ENCODE measurements around the gene TMEM254. TPM values are rescaled to one million over a fixed set of nuclear protein-coding genes. Genes with fewer than 3 reads are reported as not detected.

The TMEM254 gene
- total RNA-seq, 2 donors from 2014 or later, result 52.7 to 95.9 TPM

DNA sequence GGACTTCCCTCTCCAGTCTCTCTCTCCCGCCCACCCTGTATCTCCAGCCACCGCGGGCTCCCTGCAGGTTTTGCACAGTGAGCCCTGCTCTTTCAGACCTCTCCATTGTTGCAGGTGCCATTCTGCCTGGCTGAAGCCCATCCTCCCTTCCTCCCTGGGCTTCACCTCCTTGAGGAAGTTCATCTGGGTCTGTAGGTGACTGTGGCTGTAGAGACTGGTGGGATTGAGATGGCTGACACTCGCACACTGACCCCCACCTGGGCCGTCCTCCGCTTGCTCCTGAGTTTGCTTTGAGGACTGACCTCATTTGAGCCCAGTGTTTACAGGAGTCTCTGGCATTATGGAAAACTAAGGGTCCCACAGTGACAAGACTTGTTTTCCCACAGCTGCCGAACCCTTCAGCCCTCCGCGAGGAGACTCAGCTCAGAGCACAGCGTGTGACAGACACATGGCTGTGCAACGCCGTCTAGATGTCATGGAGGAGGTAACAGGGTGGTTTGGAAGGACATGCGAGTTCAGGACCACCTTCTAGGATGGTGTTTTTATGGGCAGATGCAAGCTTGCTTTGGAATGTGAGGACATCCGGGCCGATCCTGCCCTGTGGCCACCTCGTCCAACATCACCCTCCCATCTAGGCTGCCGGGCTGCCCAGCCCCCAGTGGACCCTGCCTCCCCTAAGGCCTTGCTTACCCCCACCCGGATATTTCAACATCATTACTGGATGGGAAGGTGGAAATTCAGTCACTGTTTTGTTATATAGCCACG, 63.4 kb downstream of the TMEM254 start:
- TF ChIP-seq POLR2AphosphoS5 (IDR thresholded peaks at IDR 0.05) (no peak), POLR2A (IDR thresholded peaks at IDR 0.05) (no peak)
- TF ChIP-seq, protein P1, sequence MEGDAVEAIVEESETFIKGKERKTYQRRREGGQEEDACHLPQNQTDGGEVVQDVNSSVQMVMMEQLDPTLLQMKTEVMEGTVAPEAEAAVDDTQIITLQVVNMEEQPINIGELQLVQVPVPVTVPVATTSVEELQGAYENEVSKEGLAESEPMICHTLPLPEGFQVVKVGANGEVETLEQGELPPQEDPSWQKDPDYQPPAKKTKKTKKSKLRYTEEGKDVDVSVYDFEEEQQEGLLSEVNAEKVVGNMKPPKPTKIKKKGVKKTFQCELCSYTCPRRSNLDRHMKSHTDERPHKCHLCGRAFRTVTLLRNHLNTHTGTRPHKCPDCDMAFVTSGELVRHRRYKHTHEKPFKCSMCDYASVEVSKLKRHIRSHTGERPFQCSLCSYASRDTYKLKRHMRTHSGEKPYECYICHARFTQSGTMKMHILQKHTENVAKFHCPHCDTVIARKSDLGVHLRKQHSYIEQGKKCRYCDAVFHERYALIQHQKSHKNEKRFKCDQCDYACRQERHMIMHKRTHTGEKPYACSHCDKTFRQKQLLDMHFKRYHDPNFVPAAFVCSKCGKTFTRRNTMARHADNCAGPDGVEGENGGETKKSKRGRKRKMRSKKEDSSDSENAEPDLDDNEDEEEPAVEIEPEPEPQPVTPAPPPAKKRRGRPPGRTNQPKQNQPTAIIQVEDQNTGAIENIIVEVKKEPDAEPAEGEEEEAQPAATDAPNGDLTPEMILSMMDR (IDR thresholded peaks at IDR 0.05), result no peak
- H3K27ac ChIP-seq, result no peak overlapping the region
- no peaks in the 10 kb centered on the region for H3K27me3 ChIP-seq (replicated peaks; ENCODE audit: insufficient read depth)
- no peak overlapping the region for H3K4me3 ChIP-seq
- intact Hi-C loops (cut with DNase I), result no loop called here
- peaks cover 10% of the 10 kb centered on the region for H3K4me1 ChIP-seq (replicated peaks)
- no peaks in the 10 kb centered on the region for H3K9me3 ChIP-seq
- DNase-seq (ENCODE audit: low spot score), result no peak
- H3K36me3 ChIP-seq, result no peaks in the 10 kb centered on the region
- 44% methylated on average over 19 of the region's 19 CpGs for whole genome bisulfite sequencing

Other genes starting within 250 kb of the TMEM254 start
- 1 to 10 TPM; 2.1 to 2.6 TPM for gene SFTPD, start 129.6 kb upstream of the TMEM254 start, total RNA-seq
- 10 to 100 TPM in 1 of 2 donors, 1 to 10 TPM in 1; 8.9 to 14.7 TPM for gene PLAC9, start 54.1 kb downstream of the TMEM254 start, total RNA-seq
- gene ANXA11, start 126.9 kb downstream of the TMEM254 start, total RNA-seq, result 100 to 1,000 TPM; 158 to 174 TPM
- gene MAT1A, start 211.0 kb downstream of the TMEM254 start, total RNA-seq, result 1 to 10 TPM in 1 of 2 donors, not detected in 1; 3.9 TPM

All from prostate gland (tissue), 2 donors.